Measurements from ENCODE around the gene CIDEA.

The CIDEA gene

DNA sequence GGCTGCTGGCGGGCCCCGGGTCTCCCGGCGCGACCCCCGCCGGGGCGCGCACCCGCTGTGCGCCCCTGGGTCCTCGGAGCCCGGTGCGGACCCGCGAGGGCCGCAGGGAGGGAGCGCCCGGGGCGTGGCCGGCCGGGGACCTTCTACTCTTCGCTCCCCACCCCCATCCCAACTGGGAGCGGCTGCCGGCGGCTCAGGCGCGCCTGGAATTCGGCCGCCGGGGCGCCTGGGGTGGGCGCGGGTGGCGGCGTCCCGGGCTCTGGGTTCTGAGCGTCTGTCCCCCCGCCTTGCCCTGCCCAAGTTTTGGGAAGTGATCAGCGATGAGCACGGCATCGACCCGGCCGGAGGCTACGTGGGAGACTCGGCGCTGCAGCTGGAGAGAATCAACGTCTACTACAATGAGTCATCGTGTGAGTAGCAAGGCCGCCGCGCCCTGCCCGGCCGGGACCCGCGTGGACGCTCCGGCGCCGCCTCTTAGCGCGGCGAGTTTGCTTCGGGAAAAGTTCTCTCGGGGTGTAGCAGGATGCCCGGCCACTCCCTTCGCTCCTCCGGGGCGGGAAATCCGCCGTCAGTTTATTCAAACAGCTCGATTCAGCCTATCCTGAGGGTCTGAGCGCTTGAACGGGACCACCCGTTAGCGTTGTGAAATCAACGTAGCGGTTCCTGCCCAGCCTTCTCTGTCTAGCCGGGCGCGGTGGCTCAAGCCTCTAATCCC, 54.4 kb downstream of the CIDEA start:
- DNase-seq, result peak; percentile 77
- in situ Hi-C loops (cut with HindIII; ENCODE audit: low pct_ligation_motif_present, low pct_unique_long_range_greater_than_20kb, low sequenced_read_pairs), result no loop called here

DNA sequence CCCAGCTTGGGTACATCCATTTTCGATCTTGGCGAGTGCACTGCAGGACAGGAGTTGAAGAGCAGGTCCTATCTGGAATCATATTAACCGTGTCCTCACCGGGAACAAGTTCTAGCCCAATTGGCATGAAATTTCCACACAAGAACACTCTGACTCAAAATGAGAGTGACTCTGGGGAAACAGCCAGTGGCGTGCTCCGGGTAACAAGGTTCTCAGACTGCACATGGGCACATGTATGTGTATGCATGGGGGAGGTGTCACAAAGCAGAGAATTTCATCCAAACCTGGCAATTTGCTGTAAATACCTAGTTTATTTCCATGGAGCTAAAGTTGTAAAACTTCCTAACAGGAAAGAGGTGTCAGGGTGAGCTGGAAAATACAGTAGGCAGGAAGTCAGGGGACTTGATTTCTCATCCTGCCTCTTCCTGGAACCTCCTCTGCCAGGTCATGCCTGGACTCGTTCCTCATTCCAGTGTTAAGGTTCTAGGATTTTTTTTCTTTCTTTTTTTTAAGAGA, 55.6 kb downstream of the CIDEA start:
- DNase-seq, result no peak
- in situ Hi-C loops (cut with HindIII; ENCODE audit: low pct_ligation_motif_present, low pct_unique_long_range_greater_than_20kb, low sequenced_read_pairs), result no loop called here

GRCh38 chr18:12310762-12311161, 56.6 kb downstream of the CIDEA start:
- no peak for DNase-seq
- in situ Hi-C loops (cut with HindIII; ENCODE audit: low pct_ligation_motif_present, low pct_unique_long_range_greater_than_20kb, low sequenced_read_pairs), result no loop called here

DNA sequence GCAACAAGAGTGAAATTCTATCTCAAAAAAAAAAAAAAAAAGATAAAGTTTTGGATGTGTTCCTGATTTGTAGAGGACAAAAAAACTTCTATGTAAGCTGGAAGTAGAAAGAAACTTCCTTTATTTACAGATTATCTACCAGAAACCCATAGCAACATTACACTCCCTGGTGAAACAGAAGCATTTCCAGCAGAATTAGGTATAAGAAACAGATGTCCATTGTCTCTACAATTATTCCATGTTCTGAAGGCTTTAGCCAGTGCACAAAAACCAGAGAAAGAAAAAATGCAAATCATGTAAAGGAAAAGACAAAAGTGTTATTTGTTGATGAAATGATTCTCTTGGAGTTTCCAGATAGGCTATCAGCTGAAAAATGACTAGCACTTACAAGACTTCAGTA, 58.8 kb downstream of the CIDEA start:
- DNase-seq, result no peak
- in situ Hi-C loops (cut with HindIII; ENCODE audit: low pct_ligation_motif_present, low pct_unique_long_range_greater_than_20kb, low sequenced_read_pairs), result no loop called here

GRCh38 chr18:12313530-12314245, 59.5 kb downstream of the CIDEA start:
- in situ Hi-C loops (cut with HindIII; ENCODE audit: low pct_ligation_motif_present, low pct_unique_long_range_greater_than_20kb, low sequenced_read_pairs), result no loop called here
- DNase-seq, result no peak

DNA sequence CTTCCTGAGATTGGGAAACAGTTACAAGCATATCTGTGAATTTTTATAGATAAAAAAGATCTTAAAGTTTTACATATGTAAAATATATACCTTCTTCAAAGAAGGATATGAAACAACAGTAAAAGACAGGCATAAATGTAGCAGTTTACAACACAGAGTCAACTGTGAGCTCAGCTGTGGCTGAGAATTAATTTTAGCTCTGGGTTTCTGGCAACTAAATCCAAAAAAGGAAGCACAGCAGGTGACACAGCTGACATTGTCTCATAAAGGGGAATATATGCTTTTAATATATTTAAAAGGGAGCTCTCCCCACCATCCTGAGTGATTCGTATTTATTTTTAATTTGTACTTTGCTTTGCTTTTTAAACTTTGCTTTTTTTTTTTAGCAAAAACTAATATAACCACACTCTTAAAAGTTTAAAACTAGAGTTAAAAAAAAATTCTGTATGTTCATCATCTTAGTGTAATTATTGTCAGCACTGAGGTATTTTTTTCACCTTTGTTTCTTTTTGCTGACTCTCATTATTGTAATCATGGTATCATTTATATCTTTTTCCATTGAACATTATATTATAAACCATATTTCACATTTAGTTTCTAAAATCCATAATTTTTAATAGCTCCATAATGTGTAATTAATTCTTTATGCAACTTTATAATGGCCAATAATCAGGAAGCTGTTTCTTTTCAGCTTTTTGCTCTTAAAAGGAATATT, 60.6 kb downstream of the CIDEA start:
- in situ Hi-C loops (cut with HindIII; ENCODE audit: low pct_ligation_motif_present, low pct_unique_long_range_greater_than_20kb, low sequenced_read_pairs), result no loop called here
- no peak for DNase-seq

GRCh38 chr18:12315490-12315889, 61.3 kb downstream of the CIDEA start:
- no peak for DNase-seq
- in situ Hi-C loops (cut with HindIII; ENCODE audit: low pct_ligation_motif_present, low pct_unique_long_range_greater_than_20kb, low sequenced_read_pairs), result no loop called here

GRCh38 chr18:12315911-12316310, 61.8 kb downstream of the CIDEA start:
- no peak for DNase-seq
- in situ Hi-C loops (cut with HindIII; ENCODE audit: low pct_ligation_motif_present, low pct_unique_long_range_greater_than_20kb, low sequenced_read_pairs), result no loop called here

- DNase-seq, result no peak
- in situ Hi-C loops (cut with HindIII; ENCODE audit: low pct_ligation_motif_present, low pct_unique_long_range_greater_than_20kb, low sequenced_read_pairs), result no loop called here
These were observed 63.6 kb downstream of the CIDEA start for GRCh38 chr18:12317664-12318333.

- no peak for DNase-seq
- in situ Hi-C loops (cut with HindIII; ENCODE audit: low pct_ligation_motif_present, low pct_unique_long_range_greater_than_20kb, low sequenced_read_pairs), result no loop called here
These were observed 64.2 kb downstream of the CIDEA start for GRCh38 chr18:12318334-12318697.

DNA sequence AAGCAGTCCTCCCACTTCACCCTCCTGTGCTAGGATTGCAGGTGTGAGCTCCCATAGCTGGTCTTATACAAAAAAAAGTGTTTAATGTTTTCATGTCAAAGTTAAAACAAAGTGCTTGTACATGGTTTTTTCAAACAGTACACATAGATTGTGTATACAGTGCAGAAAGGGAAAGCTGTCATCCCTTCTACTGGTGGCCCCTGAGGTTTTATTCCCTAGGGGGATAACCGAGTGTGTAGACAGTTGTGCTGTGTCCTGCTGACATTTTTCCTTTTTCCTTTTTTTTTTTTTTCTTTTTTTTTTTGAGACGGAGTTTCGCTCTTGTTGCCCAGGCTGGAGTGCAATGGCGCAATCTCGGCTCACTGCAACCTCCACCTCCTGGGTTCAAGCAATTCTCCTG, 64.7 kb downstream of the CIDEA start:
- in situ Hi-C loops (cut with HindIII; ENCODE audit: low pct_ligation_motif_present, low pct_unique_long_range_greater_than_20kb, low sequenced_read_pairs), result no loop called here
- no peak for DNase-seq

DNA sequence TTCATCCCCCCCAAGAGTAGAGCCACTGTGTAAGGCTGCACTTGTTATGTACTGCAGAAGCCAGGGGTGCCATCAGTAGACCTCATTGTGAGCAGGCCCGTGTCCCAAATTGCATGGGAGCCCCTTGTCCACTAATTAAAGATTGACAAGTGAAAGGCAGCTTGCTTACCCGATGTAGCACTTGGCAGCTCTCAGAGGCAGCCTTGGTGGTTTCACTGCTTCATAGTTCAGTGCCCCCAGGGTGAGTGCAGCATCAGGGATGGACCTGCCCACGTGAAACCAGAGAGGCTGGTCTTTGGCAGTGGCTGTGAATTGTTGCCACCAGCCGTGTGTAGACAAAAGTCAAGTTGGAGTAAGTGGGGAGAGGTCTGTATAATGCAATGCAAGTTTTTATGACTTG, 67.2 kb downstream of the CIDEA start:
- peak; percentile 70 for DNase-seq
- in situ Hi-C loops (cut with HindIII; ENCODE audit: low pct_ligation_motif_present, low pct_unique_long_range_greater_than_20kb, low sequenced_read_pairs), result no loop called here

GRCh38 chr18:12324991-12325725, 71.0 kb downstream of the CIDEA start:
- no peak for DNase-seq
- in situ Hi-C loops (cut with HindIII; ENCODE audit: low pct_ligation_motif_present, low pct_unique_long_range_greater_than_20kb, low sequenced_read_pairs), result no loop called here

DNA sequence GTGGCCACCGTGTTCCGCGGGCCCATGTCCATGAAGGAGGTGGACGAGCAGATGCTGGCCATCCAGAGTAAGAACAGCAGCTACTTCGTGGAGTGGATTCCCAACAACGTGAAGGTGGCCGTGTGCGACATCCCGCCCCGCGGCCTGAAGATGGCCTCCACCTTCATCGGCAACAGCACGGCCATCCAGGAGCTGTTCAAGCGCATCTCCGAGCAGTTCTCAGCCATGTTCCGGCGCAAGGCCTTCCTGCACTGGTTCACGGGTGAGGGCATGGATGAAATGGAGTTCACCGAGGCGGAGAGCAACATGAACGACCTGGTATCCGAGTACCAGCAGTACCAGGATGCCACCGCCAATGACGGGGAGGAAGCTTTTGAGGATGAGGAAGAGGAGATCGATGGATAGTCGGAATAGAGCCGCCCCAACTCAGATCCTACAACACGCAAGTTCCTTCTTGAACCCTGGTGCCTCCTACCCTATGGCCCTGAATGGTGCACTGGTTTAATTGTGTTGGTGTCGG, 71.6 kb downstream of the CIDEA start:
- no peak for DNase-seq
- in situ Hi-C loops (cut with HindIII; ENCODE audit: low pct_ligation_motif_present, low pct_unique_long_range_greater_than_20kb, low sequenced_read_pairs), result no loop called here

DNA sequence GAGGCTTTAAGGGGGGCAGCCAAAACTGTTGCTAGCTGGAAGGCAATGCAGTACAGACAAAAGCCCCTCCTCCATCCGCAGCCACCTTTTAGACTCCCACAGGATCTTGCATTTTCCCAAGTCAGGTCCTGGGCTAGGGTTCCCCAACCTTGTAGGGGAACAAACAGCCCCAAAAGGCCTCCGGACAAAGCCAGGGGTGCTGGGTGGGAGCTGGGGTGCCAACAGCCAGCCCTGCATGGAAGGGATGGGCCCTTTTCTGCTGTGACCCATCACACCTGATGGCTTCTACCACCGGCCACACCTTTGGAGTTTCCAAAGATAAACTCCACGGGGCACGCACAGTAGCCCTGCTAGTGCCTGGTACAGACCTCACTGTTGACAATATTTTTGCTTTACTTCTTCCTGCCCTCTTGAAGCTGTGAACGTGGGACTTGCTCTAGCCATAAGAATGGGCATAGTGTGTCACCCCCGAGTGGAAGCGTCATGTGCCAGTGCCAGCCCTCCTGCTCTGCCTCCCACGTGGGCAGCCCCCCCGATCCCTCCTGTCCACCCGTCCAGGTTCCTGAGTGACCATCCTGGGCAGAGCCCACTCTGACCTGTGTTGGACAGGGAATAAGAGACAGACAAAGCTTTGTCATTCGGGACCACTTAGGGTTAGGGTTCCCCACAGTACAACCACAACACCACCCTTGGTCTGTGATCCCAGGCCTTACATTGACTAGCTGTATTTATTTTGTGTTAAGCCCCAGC, 72.7 kb downstream of the CIDEA start:
- in situ Hi-C loops (cut with HindIII; ENCODE audit: low pct_ligation_motif_present, low pct_unique_long_range_greater_than_20kb, low sequenced_read_pairs), result no loop called here
- no peak for DNase-seq
